T-helper 1 cell treated with Interleukin-12 subunit alpha and Interleukin-12 subunit beta and Interleukin-4 antibody, amounts not matched to agents 30 μg/mL and 1 μg/mL, for 36 hours (primary cell): ENCODE measurements around the gene SLC22A5.
"Not testable (repeated sequence)": the region's sequence is repeated elsewhere in the genome, so short reads cannot be mapped to it uniquely, and the experiment has no call there.

ENCODE experiments used
- H3K27ac Mint-ChIP-seq: one replicate; pipeline ENCODE4 v1.8.0; 2021; ENCODE audit warnings: mild to moderate bottlenecking, mixed read lengths
- H3K27me3 Mint-ChIP-seq: one replicate; pipeline ENCODE4 v1.8.0; 2021; ENCODE audit warnings: low read depth, mixed read lengths
- H3K36me3 Mint-ChIP-seq: one replicate; pipeline ENCODE4 v1.8.0; 2021; ENCODE audit warnings: low read depth, mixed read lengths
- H3K4me1 Mint-ChIP-seq: one replicate; pipeline ENCODE4 v1.8.0; 2021; ENCODE audit warnings: low read depth, mixed read lengths
- H3K4me3 Mint-ChIP-seq: one replicate; pipeline ENCODE4 v1.8.0; 2021; ENCODE audit warnings: mild to moderate bottlenecking, moderate library complexity, mixed read lengths
- H3K9me3 Mint-ChIP-seq: one replicate; pipeline ENCODE4 v1.8.0; 2021; ENCODE audit warnings: mixed read lengths

The SLC22A5 gene

GRCh38 chr5:132388244-132389050 is 18.9 kb downstream of the SLC22A5 start:
- no peak overlapping the region for H3K4me3 Mint-ChIP-seq
- H3K27me3 Mint-ChIP-seq: no peaks in the 10 kb centered on the region
- peaks cover 53% of the 10 kb centered on the region for H3K4me1 Mint-ChIP-seq
- H3K9me3 Mint-ChIP-seq: no peaks in the 10 kb centered on the region
- peaks cover 6% of the 10 kb centered on the region for H3K36me3 Mint-ChIP-seq
- H3K27ac Mint-ChIP-seq: no peak overlapping the region

GRCh38 chr5:132389051-132389331 is 19.5 kb downstream of the SLC22A5 start:
- Mint-ChIP-seq H3K4me1 (peaks cover 53% of the 10 kb centered on the region), H3K4me3 (no peak overlapping the region), H3K36me3 (peaks cover 7% of the 10 kb centered on the region), H3K9me3 (no peaks in the 10 kb centered on the region), H3K27me3 (no peaks in the 10 kb centered on the region), H3K27ac (no peak overlapping the region)

- Mint-ChIP-seq H3K27ac (no peak overlapping the region), H3K9me3 (no peaks in the 10 kb centered on the region), H3K36me3 (peaks cover 11% of the 10 kb centered on the region), H3K4me1 (peaks cover 58% of the 10 kb centered on the region), H3K27me3 (no peaks in the 10 kb centered on the region), H3K4me3 (no peak overlapping the region)
Observed at GRCh38 chr5:132389585-132390286, 20.2 kb downstream of the SLC22A5 start.

GRCh38 chr5:132391247-132391646 is 21.7 kb downstream of the SLC22A5 start:
- Mint-ChIP-seq H3K4me1 (peaks cover 58% of the 10 kb centered on the region), H3K27ac (no peak overlapping the region), H3K27me3 (no peaks in the 10 kb centered on the region), H3K9me3 (no peaks in the 10 kb centered on the region), H3K36me3 (peaks cover 16% of the 10 kb centered on the region), H3K4me3 (no peak overlapping the region)

GRCh38 chr5:132391870-132392269 is 22.4 kb downstream of the SLC22A5 start:
- Mint-ChIP-seq H3K4me1 (peaks cover 59% of the 10 kb centered on the region), H3K9me3 (no peaks in the 10 kb centered on the region), H3K27ac (no peak overlapping the region)

GRCh38 chr5:132392411-132392810 is 22.9 kb downstream of the SLC22A5 start:
- Mint-ChIP-seq H3K27ac (no peak overlapping the region), H3K4me3 (no peak overlapping the region), H3K27me3 (no peaks in the 10 kb centered on the region), H3K9me3 (no peaks in the 10 kb centered on the region), H3K4me1 (peaks cover 60% of the 10 kb centered on the region), H3K36me3 (peaks cover 16% of the 10 kb centered on the region)

More at GRCh38 chr5:132391870-132392269, 22.4 kb downstream of the SLC22A5 start:
- no peak overlapping the region for H3K4me3 Mint-ChIP-seq
- peaks cover 16% of the 10 kb centered on the region for H3K36me3 Mint-ChIP-seq
- H3K27me3 Mint-ChIP-seq: no peaks in the 10 kb centered on the region

- Mint-ChIP-seq H3K4me3 (no peak overlapping the region), H3K27ac (peak overlapping the region; percentile 3), H3K36me3 (peaks cover 16% of the 10 kb centered on the region), H3K27me3 (no peaks in the 10 kb centered on the region), H3K9me3 (no peaks in the 10 kb centered on the region), H3K4me1 (peaks cover 63% of the 10 kb centered on the region)
Observed at GRCh38 chr5:132392978-132393825, 23.7 kb downstream of the SLC22A5 start.

- H3K36me3 Mint-ChIP-seq: peaks cover 16% of the 10 kb centered on the region
- no peak overlapping the region for H3K4me3 Mint-ChIP-seq
- H3K27ac Mint-ChIP-seq: no peak overlapping the region
- no peaks in the 10 kb centered on the region for H3K9me3 Mint-ChIP-seq
- H3K27me3 Mint-ChIP-seq: peaks cover 4% of the 10 kb centered on the region
- peaks cover 62% of the 10 kb centered on the region for H3K4me1 Mint-ChIP-seq
Observed at GRCh38 chr5:132394667-132395259, 25.3 kb downstream of the SLC22A5 start.

- Mint-ChIP-seq H3K4me1 (peaks cover 66% of the 10 kb centered on the region), H3K4me3 (no peak overlapping the region), H3K27me3 (peaks cover 20% of the 10 kb centered on the region), H3K27ac (peak overlapping the region; percentile 60), H3K36me3 (peaks cover 24% of the 10 kb centered on the region), H3K9me3 (no peaks in the 10 kb centered on the region)
Observed at GRCh38 chr5:132396589-132397031, 27.1 kb downstream of the SLC22A5 start.

- H3K4me3 Mint-ChIP-seq: no peak overlapping the region
- H3K27ac Mint-ChIP-seq: no peak overlapping the region
- no peaks in the 10 kb centered on the region for H3K9me3 Mint-ChIP-seq
- H3K36me3 Mint-ChIP-seq: peaks cover 26% of the 10 kb centered on the region
- peaks cover 24% of the 10 kb centered on the region for H3K27me3 Mint-ChIP-seq
- H3K4me1 Mint-ChIP-seq: peaks cover 66% of the 10 kb centered on the region
Observed at GRCh38 chr5:132397224-132397623, 27.7 kb downstream of the SLC22A5 start.

GRCh38 chr5:132397936-132398675 is 28.6 kb downstream of the SLC22A5 start:
- not testable (repeated sequence) for H3K27ac Mint-ChIP-seq, H3K4me3 Mint-ChIP-seq, H3K9me3 Mint-ChIP-seq
- H3K4me1 Mint-ChIP-seq: peaks cover 57% of the 10 kb centered on the region
- H3K36me3 Mint-ChIP-seq: peaks cover 24% of the 10 kb centered on the region
- H3K27me3 Mint-ChIP-seq: peaks cover 28% of the 10 kb centered on the region

- H3K36me3 Mint-ChIP-seq: peaks cover 33% of the 10 kb centered on the region
- peaks cover 34% of the 10 kb centered on the region for H3K4me1 Mint-ChIP-seq
- not testable (repeated sequence) for H3K4me3 Mint-ChIP-seq, H3K27ac Mint-ChIP-seq, H3K9me3 Mint-ChIP-seq
- peaks cover 31% of the 10 kb centered on the region for H3K27me3 Mint-ChIP-seq
Observed at GRCh38 chr5:132404041-132404440, 34.5 kb downstream of the SLC22A5 start.

- Mint-ChIP-seq H3K27ac (no peak overlapping the region), H3K4me1 (peaks cover 34% of the 10 kb centered on the region), H3K4me3 (no peak overlapping the region)
Observed at GRCh38 chr5:132405646-132406045, 36.1 kb downstream of the SLC22A5 start.

More at GRCh38 chr5:132405646-132406045, 36.1 kb downstream of the SLC22A5 start:
- peaks cover 7% of the 10 kb centered on the region for H3K9me3 Mint-ChIP-seq
- H3K36me3 Mint-ChIP-seq: peaks cover 30% of the 10 kb centered on the region
- peaks cover 19% of the 10 kb centered on the region for H3K27me3 Mint-ChIP-seq
